ENCODE data around the gene MLN.

The MLN gene, protein sequence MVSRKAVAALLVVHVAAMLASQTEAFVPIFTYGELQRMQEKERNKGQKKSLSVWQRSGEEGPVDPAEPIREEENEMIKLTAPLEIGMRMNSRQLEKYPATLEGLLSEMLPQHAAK

DNA sequence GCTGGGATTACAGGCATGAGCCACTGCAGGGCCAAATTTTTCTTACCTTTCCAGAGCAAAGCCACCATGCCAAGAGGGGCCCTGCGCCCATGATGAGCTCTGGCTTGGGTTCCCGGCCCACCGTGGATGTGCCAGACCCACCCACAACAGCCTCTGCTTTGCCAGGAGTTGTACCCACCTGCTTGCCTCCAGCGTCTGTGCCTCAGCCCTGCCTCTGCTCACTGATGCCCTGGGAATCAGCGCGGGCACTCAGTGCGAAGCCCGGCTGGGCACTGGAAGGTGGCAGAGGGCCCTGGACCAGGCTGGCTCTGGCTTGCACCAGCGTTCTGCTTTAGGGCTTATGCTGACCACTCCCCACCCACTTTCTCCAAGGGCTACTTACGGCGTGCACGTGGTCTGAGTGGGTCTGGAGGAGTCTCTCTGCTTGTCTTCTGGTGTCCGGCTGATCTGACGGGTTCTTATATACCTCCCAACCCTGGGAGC is at the start of gene MLN:
Gene MLN, minus strand, starts transcription at position 433 of the 483 bp plus-strand sequence. CDS start 2,840 bp downstream, outside the sequence.
- Histone ChIP-seq H2AFZ (ENCODE audit: low read length) (no peak within 1 kb of the TSS), H3K4me3 (ENCODE audit: low read length) (no peak within 1 kb of the TSS), H3K4me2 (ENCODE audit: low read depth, low read length) (no peak within 1 kb of the TSS), H3F3A (ENCODE audit: insufficient read depth, low read length) (no peaks in the 10 kb centered on the region), H3K27ac (ENCODE audit: low read length) (no peak within 1 kb of the TSS), H3K27me3 (replicated peaks; ENCODE audit: insufficient read depth, low read length) (peaks cover 73% of the 10 kb centered on the region), H3K9me2 (replicated peaks; ENCODE audit: insufficient read depth, low read length) (no peaks in the 10 kb centered on the region), H3K36me3 (replicated peaks; ENCODE audit: insufficient read depth, low read length) (no peaks in the 10 kb centered on the region), H3K9me3 (replicated peaks; ENCODE audit: insufficient read depth, low read length) (no peaks in the 10 kb centered on the region), H3K79me2 (ENCODE audit: low read length) (no peaks in the 10 kb centered on the region), H4K20me1 (ENCODE audit: insufficient read depth, low read length) (no peaks in the 10 kb centered on the region), H3K9ac (ENCODE audit: low read length) (no peak within 1 kb of the TSS), H3K4me1 (ENCODE audit: low read length) (peaks cover 10% of the 10 kb centered on the region)
- TF ChIP-seq EZH2phosphoT487 (IDR thresholded peaks at IDR 0.05; ENCODE audit: low read length) (no peak), EZH2 (optimal IDR thresholded peaks at IDR 0.05; ENCODE audit: low read depth, low read length) (no peak)
- TF ChIP-seq, protein P1, sequence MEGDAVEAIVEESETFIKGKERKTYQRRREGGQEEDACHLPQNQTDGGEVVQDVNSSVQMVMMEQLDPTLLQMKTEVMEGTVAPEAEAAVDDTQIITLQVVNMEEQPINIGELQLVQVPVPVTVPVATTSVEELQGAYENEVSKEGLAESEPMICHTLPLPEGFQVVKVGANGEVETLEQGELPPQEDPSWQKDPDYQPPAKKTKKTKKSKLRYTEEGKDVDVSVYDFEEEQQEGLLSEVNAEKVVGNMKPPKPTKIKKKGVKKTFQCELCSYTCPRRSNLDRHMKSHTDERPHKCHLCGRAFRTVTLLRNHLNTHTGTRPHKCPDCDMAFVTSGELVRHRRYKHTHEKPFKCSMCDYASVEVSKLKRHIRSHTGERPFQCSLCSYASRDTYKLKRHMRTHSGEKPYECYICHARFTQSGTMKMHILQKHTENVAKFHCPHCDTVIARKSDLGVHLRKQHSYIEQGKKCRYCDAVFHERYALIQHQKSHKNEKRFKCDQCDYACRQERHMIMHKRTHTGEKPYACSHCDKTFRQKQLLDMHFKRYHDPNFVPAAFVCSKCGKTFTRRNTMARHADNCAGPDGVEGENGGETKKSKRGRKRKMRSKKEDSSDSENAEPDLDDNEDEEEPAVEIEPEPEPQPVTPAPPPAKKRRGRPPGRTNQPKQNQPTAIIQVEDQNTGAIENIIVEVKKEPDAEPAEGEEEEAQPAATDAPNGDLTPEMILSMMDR (IDR thresholded peaks at IDR 0.05; ENCODE audit: low read length), result no peak
- DNase-seq, result no peak

DNA sequence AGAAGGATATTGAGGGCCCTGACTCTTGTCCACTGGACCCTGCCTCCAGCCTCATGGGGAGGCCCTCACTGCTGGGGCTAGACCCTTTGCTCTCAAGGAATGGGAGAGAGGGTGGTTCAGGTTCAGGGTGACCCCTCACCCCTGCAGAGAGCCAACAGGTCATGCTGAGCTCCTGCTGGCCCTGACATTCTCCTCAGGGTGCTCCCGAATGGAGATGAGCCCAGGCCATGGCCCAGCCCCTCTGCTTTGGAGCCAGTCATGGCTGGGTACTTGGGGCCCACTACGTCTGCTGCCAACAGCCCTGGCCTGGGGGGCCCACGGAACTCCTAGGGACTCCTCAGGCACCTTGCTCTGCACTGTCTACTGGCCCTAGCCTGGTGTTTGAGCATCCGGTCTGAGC is 49.2 kb upstream of the MLN start:
- Histone ChIP-seq H3K9me2 (replicated peaks; ENCODE audit: insufficient read depth, low read length) (no peaks in the 10 kb centered on the region), H3K9me3 (replicated peaks; ENCODE audit: insufficient read depth, low read length) (no peaks in the 10 kb centered on the region), H3K79me2 (ENCODE audit: low read length) (no peaks in the 10 kb centered on the region), H3F3A (ENCODE audit: insufficient read depth, low read length) (no peaks in the 10 kb centered on the region), H3K4me3 (ENCODE audit: low read length) (no peak overlapping the region), H3K27ac (ENCODE audit: low read length) (no peak overlapping the region), H3K4me1 (ENCODE audit: low read length) (peaks cover 23% of the 10 kb centered on the region), H3K36me3 (replicated peaks; ENCODE audit: insufficient read depth, low read length) (no peaks in the 10 kb centered on the region), H4K20me1 (ENCODE audit: insufficient read depth, low read length) (no peaks in the 10 kb centered on the region), H3K9ac (ENCODE audit: low read length) (no peak overlapping the region), H3K27me3 (replicated peaks; ENCODE audit: insufficient read depth, low read length) (peaks cover 11% of the 10 kb centered on the region), H2AFZ (ENCODE audit: low read length) (no peak overlapping the region), H3K4me2 (ENCODE audit: low read depth, low read length) (no peak overlapping the region)
- DNase-seq, result no peak
- no peak for TF ChIP-seq EZH2phosphoT487 (IDR thresholded peaks at IDR 0.05; ENCODE audit: low read length)
- TF ChIP-seq, protein P1 (IDR thresholded peaks at IDR 0.05; ENCODE audit: low read length), result no peak
- no peak for TF ChIP-seq EZH2 (optimal IDR thresholded peaks at IDR 0.05; ENCODE audit: low read depth, low read length)

DNA sequence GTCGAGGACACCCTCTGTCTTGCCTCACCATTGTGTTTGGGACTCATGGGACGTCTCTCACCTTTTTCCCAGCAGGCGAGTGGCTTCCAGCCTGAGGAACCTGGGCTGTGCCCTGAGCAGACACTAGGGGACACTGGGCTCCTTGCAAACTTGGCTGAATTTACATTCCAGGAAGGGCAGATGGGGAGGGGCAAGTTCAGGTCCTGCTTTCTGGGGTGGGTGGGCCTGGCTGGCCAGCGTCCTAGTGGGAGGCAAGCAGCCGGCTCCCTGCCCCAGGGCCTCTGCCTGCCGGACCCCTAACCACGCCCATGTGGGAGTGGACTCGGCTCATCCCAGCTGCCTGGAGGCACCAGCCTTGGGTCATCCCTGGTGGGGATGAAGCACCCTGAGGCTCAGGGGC is 48.2 kb upstream of the MLN start:
- no peak for TF ChIP-seq EZH2 (optimal IDR thresholded peaks at IDR 0.05; ENCODE audit: low read depth, low read length)
- TF ChIP-seq, protein P1 (IDR thresholded peaks at IDR 0.05; ENCODE audit: low read length), result peak; percentile 42
- Histone ChIP-seq H4K20me1 (ENCODE audit: insufficient read depth, low read length) (no peaks in the 10 kb centered on the region), H3K27ac (ENCODE audit: low read length) (no peak overlapping the region), H3K4me2 (ENCODE audit: low read depth, low read length) (no peak overlapping the region), H3K79me2 (ENCODE audit: low read length) (no peaks in the 10 kb centered on the region), H3K9ac (ENCODE audit: low read length) (no peak overlapping the region), H3K27me3 (replicated peaks; ENCODE audit: insufficient read depth, low read length) (peaks cover 11% of the 10 kb centered on the region), H3K4me3 (ENCODE audit: low read length) (no peak overlapping the region), H2AFZ (ENCODE audit: low read length) (no peak overlapping the region), H3K36me3 (replicated peaks; ENCODE audit: insufficient read depth, low read length) (no peaks in the 10 kb centered on the region), H3K4me1 (ENCODE audit: low read length) (peaks cover 12% of the 10 kb centered on the region), H3K9me3 (replicated peaks; ENCODE audit: insufficient read depth, low read length) (no peaks in the 10 kb centered on the region), H3F3A (ENCODE audit: insufficient read depth, low read length) (no peaks in the 10 kb centered on the region), H3K9me2 (replicated peaks; ENCODE audit: insufficient read depth, low read length) (no peaks in the 10 kb centered on the region)
- DNase-seq, result no peak
